ENCODE results near the gene CDCA8.
A peak's percentile ranks its signal among the peaks of the same experiment; 100 is the strongest.

CDCA8 gene

GRCh38 chr1:37692078-37692833, at the start of gene CDCA8:
Gene CDCA8, plus strand, starts transcription at chr1:37692516. Its CDS starts 175 bp downstream, at chr1:37692691.
- peak; percentile 72 for TF ChIP-seq CTCF (IDR thresholded peaks at IDR 0.05; ENCODE audit: control insufficient read depth, insufficient read depth, low read depth, low read length, missing control alignments)
- DNase-seq (ENCODE audit: low read depth), result peak; percentile 88
- peak within 1 kb of the TSS; percentile 99 for H3K4me3 ChIP-seq (ENCODE audit: control insufficient read depth, low read depth, low read length)

- no peak for DNase-seq (ENCODE audit: low read depth)
- H3K4me3 ChIP-seq (ENCODE audit: control insufficient read depth, low read depth, low read length), result no peak overlapping the region
- TF ChIP-seq CTCF (IDR thresholded peaks at IDR 0.05; ENCODE audit: control insufficient read depth, insufficient read depth, low read depth, low read length, missing control alignments), result no peak
Observed at GRCh38 chr1:37647281-37647680, 45.0 kb upstream of the CDCA8 start.

- H3K4me3 ChIP-seq (ENCODE audit: control insufficient read depth, low read depth, low read length), result no peak overlapping the region
- no peak for DNase-seq (ENCODE audit: low read depth)
- no peak for TF ChIP-seq CTCF (IDR thresholded peaks at IDR 0.05; ENCODE audit: control insufficient read depth, insufficient read depth, low read depth, low read length, missing control alignments)
Observed at GRCh38 chr1:37650173-37650572, 42.1 kb upstream of the CDCA8 start.

- DNase-seq (ENCODE audit: low read depth), result no peak
- TF ChIP-seq CTCF (IDR thresholded peaks at IDR 0.05; ENCODE audit: control insufficient read depth, insufficient read depth, low read depth, low read length, missing control alignments), result no peak
Observed at GRCh38 chr1:37650721-37651120, 41.6 kb upstream of the CDCA8 start.

GRCh38 chr1:37651803-37652202, 40.5 kb upstream of the CDCA8 start:
- no peak for DNase-seq (ENCODE audit: low read depth)
- H3K4me3 ChIP-seq (ENCODE audit: control insufficient read depth, low read depth, low read length), result no peak overlapping the region
- no peak for TF ChIP-seq CTCF (IDR thresholded peaks at IDR 0.05; ENCODE audit: control insufficient read depth, insufficient read depth, low read depth, low read length, missing control alignments)

More at GRCh38 chr1:37650721-37651120, 41.6 kb upstream of the CDCA8 start:
- no peak overlapping the region for H3K4me3 ChIP-seq (ENCODE audit: control insufficient read depth, low read depth, low read length)

GRCh38 chr1:37652976-37653375, 39.3 kb upstream of the CDCA8 start:
- no peak overlapping the region for H3K4me3 ChIP-seq (ENCODE audit: control insufficient read depth, low read depth, low read length)
- no peak for DNase-seq (ENCODE audit: low read depth)
- TF ChIP-seq CTCF (IDR thresholded peaks at IDR 0.05; ENCODE audit: control insufficient read depth, insufficient read depth, low read depth, low read length, missing control alignments), result no peak
